RPMI8226 (cell line): ENCODE measurements around the gene MX1.

ENCODE experiments used
- DNase-seq: peaks from one replicate; pipeline ENCODE4 v3.0.0-alpha.2; 2015

Gene MX1, protein sequence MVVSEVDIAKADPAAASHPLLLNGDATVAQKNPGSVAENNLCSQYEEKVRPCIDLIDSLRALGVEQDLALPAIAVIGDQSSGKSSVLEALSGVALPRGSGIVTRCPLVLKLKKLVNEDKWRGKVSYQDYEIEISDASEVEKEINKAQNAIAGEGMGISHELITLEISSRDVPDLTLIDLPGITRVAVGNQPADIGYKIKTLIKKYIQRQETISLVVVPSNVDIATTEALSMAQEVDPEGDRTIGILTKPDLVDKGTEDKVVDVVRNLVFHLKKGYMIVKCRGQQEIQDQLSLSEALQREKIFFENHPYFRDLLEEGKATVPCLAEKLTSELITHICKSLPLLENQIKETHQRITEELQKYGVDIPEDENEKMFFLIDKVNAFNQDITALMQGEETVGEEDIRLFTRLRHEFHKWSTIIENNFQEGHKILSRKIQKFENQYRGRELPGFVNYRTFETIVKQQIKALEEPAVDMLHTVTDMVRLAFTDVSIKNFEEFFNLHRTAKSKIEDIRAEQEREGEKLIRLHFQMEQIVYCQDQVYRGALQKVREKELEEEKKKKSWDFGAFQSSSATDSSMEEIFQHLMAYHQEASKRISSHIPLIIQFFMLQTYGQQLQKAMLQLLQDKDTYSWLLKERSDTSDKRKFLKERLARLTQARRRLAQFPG

GRCh38 chr21:41425954-41426675, at the start of gene MX1:
Gene MX1 (plus strand): TSS chr21:41426239. CDS start chr21:41432071, 5,832 bp downstream.
- peak; percentile 92 for DNase-seq

DNA sequence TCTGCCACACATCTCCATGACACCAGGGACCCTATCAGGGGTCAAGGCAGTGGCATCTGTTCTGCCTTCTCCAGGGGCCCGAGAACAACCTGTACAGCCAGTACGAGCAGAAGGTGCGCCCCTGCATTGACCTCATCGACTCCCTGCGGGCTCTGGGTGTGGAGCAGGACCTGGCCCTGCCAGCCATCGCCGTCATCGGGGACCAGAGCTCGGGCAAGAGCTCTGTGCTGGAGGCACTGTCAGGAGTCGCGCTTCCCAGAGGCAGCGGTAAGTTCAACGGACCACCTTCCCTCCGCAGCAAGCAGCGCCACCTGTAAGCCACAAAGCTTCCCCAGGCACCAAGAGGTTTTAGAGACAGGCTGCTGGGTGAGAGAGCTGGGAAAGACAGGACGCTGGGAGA, 48.3 kb upstream of the MX1 start:
- no peak for DNase-seq

GRCh38 chr21:41378849-41379248, 47.2 kb upstream of the MX1 start:
- peak; percentile 27 for DNase-seq

GRCh38 chr21:41379901-41380300, 46.1 kb upstream of the MX1 start:
- DNase-seq = peak; percentile 42

DNA sequence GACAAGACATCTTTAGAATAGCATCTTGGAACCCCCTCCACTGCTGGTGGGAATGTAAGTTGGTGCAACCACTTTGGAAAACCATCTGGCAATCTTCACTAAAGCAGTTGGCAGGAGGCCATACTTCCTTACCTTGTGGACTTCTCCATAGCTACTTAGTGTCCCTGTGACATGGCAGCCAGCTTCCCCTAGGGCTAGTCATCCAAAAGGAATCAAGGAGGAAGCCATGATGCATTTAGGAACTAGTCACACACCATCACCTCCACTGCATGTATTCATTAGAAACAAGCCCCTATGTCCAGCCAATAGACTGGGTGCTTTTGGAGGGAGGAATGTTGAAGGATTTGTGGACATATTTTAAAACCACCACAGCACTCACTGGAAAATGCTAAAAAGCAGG, 44.3 kb upstream of the MX1 start:
- DNase-seq = no peak

DNA sequence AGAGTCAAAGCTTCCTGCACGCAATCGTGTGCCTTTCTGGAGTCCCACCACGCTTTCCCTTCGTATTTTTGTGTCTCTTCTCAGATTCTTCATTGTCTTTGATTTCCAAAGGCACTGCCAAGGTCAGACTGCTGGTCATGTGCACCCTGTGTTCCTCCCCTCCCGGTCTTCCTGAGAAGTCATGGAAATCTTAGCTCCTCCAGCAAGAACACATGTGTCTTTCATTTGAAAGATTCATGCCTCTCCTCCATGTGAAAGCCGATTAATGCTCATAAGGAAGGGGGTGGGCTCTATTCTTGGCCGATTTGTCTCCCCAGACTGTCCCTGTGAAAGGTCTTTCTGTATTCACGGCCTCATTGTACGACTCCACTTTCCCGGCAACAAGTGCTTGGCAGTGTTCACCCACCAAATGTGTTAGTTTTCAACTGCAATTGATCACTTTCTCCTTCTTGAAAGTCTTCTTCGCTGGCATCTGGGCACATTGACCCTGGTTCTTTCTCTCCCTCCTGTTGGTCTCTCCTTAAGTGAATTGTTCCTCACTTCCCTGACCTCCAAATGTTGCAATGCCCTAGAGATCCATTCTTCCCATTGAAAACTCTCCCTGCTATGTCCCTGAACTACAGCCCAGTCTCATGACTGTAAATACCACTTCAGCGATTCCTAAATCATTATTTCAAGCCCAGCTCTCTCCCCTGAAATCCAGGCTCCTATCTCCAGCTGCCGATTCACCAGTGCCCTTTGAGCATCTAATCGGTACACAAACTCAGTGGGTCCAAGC, 38.8 kb upstream of the MX1 start:
- DNase-seq = no peak

- no peak for DNase-seq
Measured at GRCh38 chr21:41387824-41388223, 38.2 kb upstream of the MX1 start.

- no peak for DNase-seq
Measured at GRCh38 chr21:41388259-41388658, 37.8 kb upstream of the MX1 start.

- no peak for DNase-seq
Measured at GRCh38 chr21:41390043-41390639, 35.9 kb upstream of the MX1 start.

DNA sequence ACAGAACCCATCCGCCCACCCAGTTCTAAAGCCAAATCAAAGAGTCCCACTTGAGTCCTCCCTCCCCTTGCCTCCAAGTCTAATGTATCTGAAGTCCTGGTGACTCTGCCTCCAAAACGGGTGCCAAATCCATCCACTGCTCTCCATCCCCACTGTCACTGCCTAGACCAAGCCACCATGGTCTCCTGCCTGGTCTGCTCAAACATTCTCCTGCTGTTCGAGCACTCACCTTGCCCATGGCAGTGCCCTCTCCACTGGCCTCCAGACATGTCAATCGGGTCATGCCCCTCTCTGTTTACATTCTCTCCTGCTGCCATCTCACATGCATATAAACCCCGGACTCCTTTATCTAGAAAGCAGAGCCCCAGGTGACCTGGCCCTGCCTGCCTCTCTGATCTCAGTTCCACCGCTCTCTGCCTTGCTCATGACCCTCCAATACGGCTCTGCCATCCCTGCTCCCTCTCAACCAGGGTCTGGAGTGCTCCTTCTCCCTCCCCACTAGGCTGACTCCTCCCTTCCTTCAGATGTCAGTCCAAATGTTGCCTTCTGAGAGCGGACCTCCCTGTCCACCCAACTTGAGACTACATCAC, 32.1 kb upstream of the MX1 start:
- no peak for DNase-seq

DNA sequence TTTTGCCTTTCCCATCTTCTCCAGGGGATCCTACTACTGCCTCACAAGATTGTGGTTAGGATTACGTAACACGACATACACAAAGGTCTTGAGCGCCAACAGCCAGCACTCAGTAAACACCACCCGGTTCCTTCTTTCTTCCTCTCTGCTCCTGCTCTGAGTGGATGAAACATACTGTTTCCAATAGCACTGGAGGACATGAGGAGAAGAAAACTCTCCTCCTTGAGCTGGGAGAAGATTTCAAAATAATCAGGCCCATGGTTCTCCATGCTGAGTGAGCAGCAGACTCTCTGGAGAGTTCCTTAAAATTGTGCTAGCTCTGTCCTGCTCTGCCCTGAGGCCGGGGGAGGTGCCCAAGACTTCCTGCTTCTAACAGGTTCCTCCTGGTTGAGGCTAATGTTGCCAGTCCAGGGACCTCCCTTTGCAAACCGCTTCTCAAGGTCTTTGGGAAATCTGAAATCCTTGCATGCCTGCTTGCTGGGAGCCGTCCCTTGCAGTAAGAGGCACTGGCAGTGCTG, 29.4 kb upstream of the MX1 start:
- no peak for DNase-seq

DNA sequence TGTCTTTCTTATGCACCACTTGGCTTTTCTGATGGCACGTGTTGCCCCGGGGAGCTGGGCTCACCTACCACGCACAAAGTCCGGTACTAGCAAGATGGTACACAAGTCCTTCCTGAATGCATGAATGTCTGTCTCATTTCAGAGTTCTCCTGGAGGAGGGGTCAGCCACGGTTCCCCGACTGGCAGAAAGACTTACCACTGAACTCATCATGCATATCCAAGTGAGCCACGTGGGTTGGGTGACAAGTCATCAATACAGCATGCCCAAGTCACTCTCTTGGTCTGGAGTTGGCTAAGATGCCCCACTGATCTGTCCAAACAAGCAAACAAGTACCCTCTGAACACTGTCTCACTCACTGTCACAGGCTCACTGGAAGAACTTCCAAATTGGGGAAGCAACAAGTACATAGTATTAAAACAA, 28.6 kb upstream of the MX1 start:
- no peak for DNase-seq

DNA sequence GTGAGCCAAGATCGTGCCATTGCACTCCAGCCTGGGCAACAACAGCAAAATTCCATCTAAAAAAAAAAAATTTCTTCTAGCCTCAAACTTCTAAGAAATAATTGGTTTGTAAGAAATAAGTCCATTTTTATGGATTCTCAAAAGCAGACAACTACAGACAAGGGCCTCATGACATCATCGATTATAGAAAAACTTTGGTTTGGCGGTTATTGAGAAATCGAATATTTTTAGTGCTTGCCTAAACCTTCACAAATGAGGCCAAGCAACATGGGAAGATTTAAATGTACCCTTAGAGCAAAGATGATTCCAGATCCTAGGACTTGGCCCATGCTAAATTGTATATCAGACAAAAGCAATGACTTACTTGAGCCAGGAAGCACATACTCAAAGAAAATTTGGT, 27.8 kb upstream of the MX1 start:
- DNase-seq = no peak

- DNase-seq = no peak
Measured at GRCh38 chr21:41398831-41399230, 27.2 kb upstream of the MX1 start.

DNA sequence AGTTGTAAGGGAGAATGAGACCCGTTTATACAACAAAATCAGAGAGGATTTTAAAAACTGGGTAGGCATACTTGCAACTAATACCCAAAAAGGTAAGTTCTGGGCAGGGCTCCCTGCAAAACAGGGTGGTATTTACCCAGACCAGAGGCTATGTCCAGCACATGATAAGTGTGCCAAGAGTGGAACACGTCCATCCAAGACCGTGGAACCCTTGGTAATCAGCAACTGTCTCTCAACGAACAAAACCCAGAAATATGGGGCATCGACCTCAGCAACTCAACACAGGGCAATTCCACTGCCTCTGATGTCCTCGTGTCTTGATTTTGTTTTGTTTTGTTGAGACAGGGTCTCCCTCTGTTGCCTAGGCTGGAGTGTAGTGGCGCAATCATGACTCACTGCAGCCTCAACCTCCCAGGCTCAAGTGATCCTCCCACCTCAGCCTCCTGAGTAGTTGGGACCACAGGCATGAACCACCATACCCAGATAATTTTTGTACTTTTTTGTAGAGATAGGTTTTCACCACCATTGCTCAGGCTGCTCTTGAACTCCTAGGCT, 26.7 kb upstream of the MX1 start:
- no peak for DNase-seq

- no peak for DNase-seq
Measured at GRCh38 chr21:41402231-41402630, 23.8 kb upstream of the MX1 start.

DNA sequence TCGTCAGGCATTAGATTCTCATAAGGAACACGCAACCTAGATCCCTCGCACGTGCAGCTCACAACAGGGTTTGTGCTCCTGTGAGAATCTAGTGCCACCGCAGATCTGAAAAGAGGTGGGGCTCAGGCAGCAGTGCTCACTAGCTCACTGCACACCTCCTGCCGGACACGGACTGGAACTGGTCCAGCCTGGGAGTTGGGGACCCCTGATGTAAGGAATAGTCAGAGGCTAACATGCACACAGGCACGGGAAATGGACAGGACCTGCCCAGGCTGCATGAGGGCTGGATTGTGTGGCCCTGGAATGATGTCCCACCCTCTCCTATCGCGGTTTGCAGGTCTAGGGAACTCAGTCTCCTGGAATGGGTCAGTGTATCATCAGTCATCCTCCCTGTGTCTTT, 23.2 kb upstream of the MX1 start:
- no peak for DNase-seq

DNA sequence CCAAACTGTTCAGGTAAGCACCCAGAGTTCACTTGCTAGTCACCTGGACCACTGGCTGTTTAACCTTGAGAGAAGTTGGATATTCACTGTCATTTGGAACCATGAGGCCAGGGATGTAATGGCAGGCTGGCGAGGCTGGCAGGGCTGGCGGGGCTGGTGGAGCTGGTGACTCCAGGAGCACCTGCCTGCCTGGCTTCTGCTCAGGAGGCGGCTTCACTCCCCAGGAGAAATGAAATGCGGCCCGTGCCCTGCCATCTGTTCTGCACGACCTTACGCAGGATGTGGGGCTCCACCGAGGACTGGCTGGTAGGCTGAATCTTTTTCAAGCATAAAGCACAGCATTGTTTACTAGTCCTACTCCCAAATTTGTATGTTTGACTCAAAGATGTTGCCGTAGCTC, 22.7 kb upstream of the MX1 start:
- DNase-seq = no peak

DNA sequence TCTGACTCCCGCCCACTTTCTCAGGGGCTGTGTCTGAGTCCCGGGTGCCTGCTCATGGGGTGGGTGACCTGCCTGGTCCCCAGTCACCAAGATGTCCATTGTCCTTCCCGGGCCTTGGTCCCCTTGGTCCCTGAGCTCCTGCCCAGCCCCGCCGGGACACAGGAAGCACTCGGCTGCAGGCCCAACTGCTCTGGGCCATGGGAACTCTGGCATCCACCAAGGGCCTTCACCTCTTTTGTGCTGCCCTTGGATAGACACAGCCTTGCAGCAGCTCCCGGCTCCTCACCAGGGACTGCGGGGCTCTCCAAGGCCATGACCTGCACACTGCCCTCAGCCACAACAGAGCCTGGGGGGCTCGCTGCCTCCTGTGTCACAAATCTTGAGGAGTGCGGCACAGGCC, 22.1 kb upstream of the MX1 start:
- no peak for DNase-seq

DNA sequence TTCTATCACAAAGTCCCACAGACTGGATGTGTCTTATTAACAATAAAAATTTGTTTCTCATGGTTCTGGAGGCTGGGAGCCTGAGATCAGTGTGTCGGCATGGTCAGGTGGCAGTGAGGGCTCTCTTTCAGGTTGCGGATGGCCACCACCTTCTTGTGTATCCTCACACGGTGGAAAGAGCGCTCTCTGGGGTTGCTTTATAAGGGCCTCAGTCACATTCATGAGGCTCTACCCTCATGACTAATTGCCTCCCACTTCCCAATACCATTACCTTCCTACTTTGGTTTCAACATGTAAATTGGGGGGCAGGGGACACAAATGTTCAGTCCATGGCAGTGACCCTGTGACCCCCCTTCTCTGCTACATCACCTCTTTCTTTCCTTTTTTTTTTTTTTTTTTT, 20.7 kb upstream of the MX1 start:
- no peak for DNase-seq

GRCh38 chr21:41406340-41406739, 19.7 kb upstream of the MX1 start:
- no peak for DNase-seq
